IMR-90 (cell line): ENCODE data around the gene CMA1. TPM values are rescaled to one million over a fixed set of nuclear protein-coding genes. Genes with fewer than 3 reads are reported as not detected.

Source experiments
- ATAC-seq: fragments of 200-7000 bp; cut with Tn5 transposase; 2 replicates; pipeline ENCODE4 v1.9.1; 2020; ENCODE audit warnings: low read depth, mild to moderate bottlenecking, moderate library complexity
- BruUV-seq: library from RNA; stranded (reverse); fragments of 400-500 nt; replicated peaks from 2 replicates; lab custom pipeline; 2021; lab: Mats Ljungman, UMichigan
- CTCF ChIA-PET: fragments of 300-600 bp; formaldehyde crosslinking; extraction: SDS; loops from one replicate; lab custom pipeline; 2021; ENCODE audit warnings: antibody characterized with exemption; lab: Yijun Ruan, JAX
- POLR2A ChIA-PET: fragments of 300-600 bp; sonication (Branson Sonifier 250); formaldehyde crosslinking; loops from one replicate; lab custom pipeline; 2022; ENCODE audit warnings: antibody characterized with exemption; ENCODE audit not compliant: unreplicated experiment; lab: Charles Lee
- DNase-seq: peaks from one replicate; pipeline ENCODE4 v3.0.0; 2013
- H2AFZ ChIP-seq: replicated peaks from 2 replicates; pipeline ENCODE3; 2013; ENCODE audit warnings: low read length, mild to moderate bottlenecking; ENCODE audit not compliant: poor library complexity
- H2AK5ac ChIP-seq: 2 replicates; pipeline ENCODE4 v1.6.1; 2013; ENCODE audit warnings: low read depth, low read length, inconsistent platforms
- H2AK9ac ChIP-seq: replicated peaks from 2 replicates; pipeline ENCODE3; 2013; ENCODE audit warnings: mild to moderate bottlenecking, low read depth, low read length, moderate library complexity; ENCODE audit not compliant: poor library complexity
- H2BK120ac ChIP-seq: 2 replicates; pipeline ENCODE4 v1.6.1; 2013; ENCODE audit warnings: low read depth, low read length, inconsistent platforms
- H2BK15ac ChIP-seq: 3 replicates; pipeline ENCODE4 v1.6.1; 2013; ENCODE audit warnings: low read depth, low read length, inconsistent platforms
- H2BK20ac ChIP-seq: 2 replicates; pipeline ENCODE4 v1.6.1; 2013; ENCODE audit warnings: low read depth, mild to moderate bottlenecking, inconsistent platforms, low read length, moderate library complexity
- H2BK5ac ChIP-seq: 2 replicates; pipeline ENCODE4 v1.6.1; 2013; ENCODE audit warnings: mild to moderate bottlenecking, low read depth, low read length, inconsistent platforms; ENCODE audit not compliant: poor library complexity, severe bottlenecking
- H3K14ac ChIP-seq: replicated peaks from 2 replicates; pipeline ENCODE4 v1.6.1; 2013; ENCODE audit warnings: low read depth, low read length, inconsistent platforms
- H3K18ac ChIP-seq: 2 replicates; pipeline ENCODE4 v1.6.1; 2013; ENCODE audit warnings: low read depth, low read length, control low read depth
- H3K23ac ChIP-seq: 2 replicates; pipeline ENCODE4 v1.6.1; 2013; ENCODE audit warnings: low read depth, low read length, inconsistent platforms
- H3K27ac ChIP-seq: 2 replicates; pipeline ENCODE4 v1.5.1; 2013; ENCODE audit warnings: mild to moderate bottlenecking, control low read depth, low read length; ENCODE audit not compliant: insufficient read depth
- H3K27me3 ChIP-seq: 2 replicates; pipeline ENCODE4 v1.6.1; 2013; ENCODE audit warnings: low read length; ENCODE audit not compliant: control insufficient read depth, insufficient read depth
- H3K36me3 ChIP-seq: 2 replicates; pipeline ENCODE4 v1.6.1; 2013; ENCODE audit warnings: low read length, mixed read lengths; ENCODE audit not compliant: control insufficient read depth, insufficient read depth
- H3K4ac ChIP-seq: 2 replicates; pipeline ENCODE4 v1.6.1; 2013; ENCODE audit warnings: low read depth, low read length, inconsistent platforms
- H3K4me1 ChIP-seq: 2 replicates; pipeline ENCODE4 v1.6.1; 2013; ENCODE audit warnings: low read length, mixed read lengths; ENCODE audit not compliant: control insufficient read depth, insufficient read depth
- H3K4me2 ChIP-seq: 2 replicates; pipeline ENCODE4 v1.6.1; 2013; ENCODE audit warnings: low read depth, mild to moderate bottlenecking, control low read depth, low read length, moderate library complexity
- H3K4me3 ChIP-seq: 2 replicates; pipeline ENCODE4 v1.5.1; 2013; ENCODE audit warnings: low read depth, mild to moderate bottlenecking, control low read depth, low read length, moderate library complexity; ENCODE audit not compliant: insufficient read depth
- H3K56ac ChIP-seq: 2 replicates; pipeline ENCODE4 v1.6.1; 2013; ENCODE audit warnings: low read length, inconsistent platforms; ENCODE audit not compliant: insufficient read depth; ENCODE audit errors: extremely low read depth
- H3K79me1 ChIP-seq, 2 experiments: 2 replicates each; pipeline ENCODE4 v1.6.1; 2013; ENCODE audit warnings: low read length in 2 of 2, inconsistent platforms in 1 of 2, low read depth in 1 of 2
- H3K9ac ChIP-seq: 2 replicates; pipeline ENCODE4 v1.6.1; 2013; ENCODE audit warnings: low read depth, low read length, control low read depth
- H3K9me1 ChIP-seq: 2 replicates; pipeline ENCODE4 v1.6.1; 2013; ENCODE audit warnings: low read length, inconsistent platforms; ENCODE audit not compliant: insufficient read depth
- H3K9me3 ChIP-seq: 2 replicates; pipeline ENCODE4 v1.6.1; 2013; ENCODE audit warnings: low read length; ENCODE audit not compliant: control insufficient read depth, insufficient read depth
- H4K20me1 ChIP-seq: 2 replicates; pipeline ENCODE4 v1.6.1; 2013; ENCODE audit warnings: low read length, inconsistent platforms; ENCODE audit not compliant: insufficient read depth
- H4K5ac ChIP-seq: 2 replicates; pipeline ENCODE4 v1.6.1; 2013; ENCODE audit warnings: mild to moderate bottlenecking, low read depth, low read length, control low read depth
- H4K8ac ChIP-seq, 2 experiments: 2 replicates each; pipeline ENCODE4 v1.6.1; 2013; ENCODE audit warnings: low read depth in 2 of 2, low read length in 2 of 2, control low read depth in 1 of 2, inconsistent platforms in 1 of 2
- H4K91ac ChIP-seq: 2 replicates; pipeline ENCODE4 v1.6.1; 2013; ENCODE audit warnings: low read depth, low read length, inconsistent platforms; ENCODE audit not compliant: insufficient read depth
- ELK1 ChIP-seq: fragments of 150-350 bp; IDR thresholded peaks from 2 replicates; pipeline ENCODE4 v1.6.1; 2016; ENCODE audit warnings: low read depth, mild to moderate bottlenecking, low read length, moderate library complexity, borderline replicate concordance
- FOS ChIP-seq: fragments of 150-350 bp; IDR thresholded peaks from 2 replicates; pipeline ENCODE4 v1.6.1; 2016; ENCODE audit warnings: low read depth, low read length
- MAZ ChIP-seq: IDR thresholded peaks from 2 replicates; pipeline ENCODE4 v1.6.1; 2012; ENCODE audit warnings: low read depth, mild to moderate bottlenecking, low read length, improper control_type of control experiment, moderate library complexity, borderline replicate concordance
- NFE2L2 ChIP-seq: fragments of 150-350 bp; IDR thresholded peaks from 2 replicates; pipeline ENCODE4 v1.6.1; 2016; ENCODE audit warnings: low read depth, mild to moderate bottlenecking, low read length
- RAD21 ChIP-seq: IDR thresholded peaks from 2 replicates; pipeline ENCODE4 v1.6.1; 2012; ENCODE audit warnings: low read length, improper control_type of control experiment
- RCOR1 ChIP-seq: IDR thresholded peaks from 2 replicates; pipeline ENCODE4 v1.6.1; 2012; ENCODE audit warnings: mild to moderate bottlenecking, low read length, improper control_type of control experiment; ENCODE audit not compliant: insufficient replicate concordance
- RFX5 ChIP-seq: IDR thresholded peaks from 2 replicates; pipeline ENCODE4 v1.8.0; 2012; ENCODE audit warnings: low read depth, mild to moderate bottlenecking, low read length, moderate library complexity
- WGBS, 2 experiments: methylation state at CpG; one replicate each; pipeline versions ENCODE4 v1.1.5 to v1.1.7; 2013; ENCODE audit warnings: missing lambda C conversion rate in 2 of 2; ENCODE audit not compliant: insufficient read length in 1 of 2; ENCODE audit errors: extremely low coverage in 2 of 2; 5-methylcytosine and 5-hydroxymethylcytosine counted together
- dilution Hi-C: fragments of 300-500 bp; cut with HindIII; formaldehyde crosslinking; loops from one replicate; pipeline ENCODE4 v1.14.3; 2018; ENCODE audit warnings: low sequenced_read_pairs; ENCODE audit not compliant: unreplicated experiment
- in situ Hi-C: fragments of 300-500 bp; cut with MboI; formaldehyde crosslinking; loops from 3 replicates; pipeline ENCODE4 v1.14.3; 2019; ENCODE audit warnings: low sequenced_read_pairs, inconsistent platforms, mixed read lengths
- intact Hi-C: fragments of 100-400 bp; cut with micrococcal nuclease; formaldehyde crosslinking; loops from 2 replicates; pipeline ENCODE4 v1.10.0; 2022
- polyA plus RNA-seq, 3 experiments: library from polyadenylated mRNA; depleted of rRNA; stranded (reverse); fragments of >200 nt; gene quantifications; 2 replicates each; pipeline ENCODE4 v1.2.3, GENCODE V29; 2012; ENCODE audit warnings: low replicate concordance in 1 of 3
- total RNA-seq: library from RNA; depleted of rRNA; stranded (reverse); fragments of >200 nt; gene quantifications from 2 replicates; pipeline ENCODE4 v1.2.3, GENCODE V29; 2012

The CMA1 gene
- total and polyA plus RNA-seq, 2 of the 4 experiments (the other 2 are of a cell fraction), result not detected

DNA sequence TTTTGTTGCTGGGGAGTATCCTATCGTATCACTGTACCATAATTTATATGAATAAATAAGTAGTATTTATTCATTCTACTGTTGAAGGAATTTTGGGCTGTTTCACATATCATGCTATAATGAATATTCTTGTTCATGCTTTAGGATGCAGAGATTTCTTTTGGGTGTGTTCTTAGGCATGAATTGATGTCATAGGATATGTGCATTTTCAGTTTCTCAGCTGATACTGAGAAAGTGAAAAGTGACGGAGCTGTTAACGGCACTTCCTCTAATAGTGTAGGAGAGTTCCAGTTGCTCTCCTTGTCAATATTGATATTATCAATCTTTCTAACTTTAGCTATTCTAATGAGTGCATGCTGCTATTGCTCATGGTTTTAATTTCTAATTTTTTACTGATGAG lies 42.3 kb downstream of the CMA1 start:
- Histone ChIP-seq H4K20me1 (no peaks in the 10 kb centered on the region), H2AFZ (no peak overlapping the region), H2AK9ac (no peak overlapping the region), H3K36me3 (no peaks in the 10 kb centered on the region), H3K4me1 (no peaks in the 10 kb centered on the region), H3K23ac (no peak overlapping the region), H2BK5ac (no peak overlapping the region), H3K27me3 (no peaks in the 10 kb centered on the region), H2BK120ac (no peak overlapping the region), H4K8ac (no peak overlapping the region), H3K9me1 (no peaks in the 10 kb centered on the region), H3K79me1 (no peaks in the 10 kb centered on the region), H2BK20ac (no peak overlapping the region), H3K18ac (no peak overlapping the region), H2BK15ac (no peak overlapping the region), H4K91ac (no peak overlapping the region), H3K9ac (no peak overlapping the region), H3K4me2 (no peak overlapping the region), H4K5ac (no peak overlapping the region), H3K4me3 (no peak overlapping the region), H2AK5ac (no peak overlapping the region), H3K9me3 (no peaks in the 10 kb centered on the region), H3K27ac (no peak overlapping the region), H3K14ac (no peak overlapping the region), H3K4ac (no peak overlapping the region), H3K56ac (no peak overlapping the region)
- ChIA-PET CTCF (no interaction called here), POLR2A (no interaction called here)
- in situ Hi-C loops, result no loop called here
- intact Hi-C loops, result loop anchor here (10.0 kb wide), 1 partner anchor 159 kb away; no protein-coding TSS in a partner anchor
- WGBS, 2 experiments, result no CpG with 5 or more reads among the region's 3 CpGs
- TF ChIP-seq ELK1, result no peak
- no peak for TF ChIP-seq MAZ
- no peak for TF ChIP-seq NFE2L2
- no peak for TF ChIP-seq RCOR1
- TF ChIP-seq RFX5, result no peak
- TF ChIP-seq FOS, result no peak
- TF ChIP-seq RAD21, result no peak
- BruUV-seq, result no TSS peak
- DNase-seq (no peak), ATAC-seq (no peak)
- dilution Hi-C loops, result no loop called here
